ENCODE data around the gene SERPINA1. TPM values are rescaled to one million over a fixed set of nuclear protein-coding genes. Genes with fewer than 3 reads are reported as not detected.

Gene SERPINA1
- total and polyA plus RNA-seq, 2 of the 13 experiments (the other 11 are each of a cell fraction or from before 2014, with no cell fraction given) = 3,266 to 11,015 TPM

GRCh38 chr14:94395888-94396574 lies 7.6 kb upstream of the SERPINA1 start (continued):
- peak; percentile 90 for TF ChIP-seq POGK (CRISPR knock-in tag; conservative IDR thresholded peaks at IDR 0.05)
- no peak for TF ChIP-seq ATF7 (IDR thresholded peaks at IDR 0.05)
- 0 out of 2 replicates have a peak, but pooled peaks have one; percentile 58 for TF ChIP-seq ATF7 (CRISPR knock-in tag; IDR thresholded peaks at IDR 0.05)
- TF ChIP-seq ZNF160 (CRISPR knock-in tag; IDR thresholded peaks at IDR 0.05) = 0 out of 2 replicates have a peak, but pooled peaks have one; percentile 13
- peak; percentile 96 to 99 for TF ChIP-seq EP300 (IDR thresholded peaks at IDR 0.05; ENCODE audit: low read depth in 2 of 2, low read length in 2 of 2)
- TF ChIP-seq EP300 (CRISPR knock-in tag; IDR thresholded peaks at IDR 0.05; ENCODE audit: borderline replicate concordance) = peak; percentile 96
- TF ChIP-seq NR3C1 (CRISPR knock-in tag; IDR thresholded peaks at IDR 0.05) = no peak
- TF ChIP-seq ZNF276 (CRISPR knock-in tag; IDR thresholded peaks at IDR 0.05; ENCODE audit: low read depth) = 0 out of 2 replicates have a peak, but pooled peaks have one; percentile 26
- TF ChIP-seq KAT8 (CRISPR knock-in tag; IDR thresholded peaks at IDR 0.05) = peak; percentile 51; the same call in 1 of the 2 replicates
- peak; percentile 90 for TF ChIP-seq KDM6A (CRISPR knock-in tag; IDR thresholded peaks at IDR 0.05; ENCODE audit: low read depth)
- TF ChIP-seq BHLHE40 (IDR thresholded peaks at IDR 0.05; ENCODE audit: low read length) = no peak
- TF ChIP-seq CTCF (CRISPR knock-in tag; IDR thresholded peaks at IDR 0.05) = no peak
- TF ChIP-seq ZBTB46 (CRISPR knock-in tag; IDR thresholded peaks at IDR 0.05; ENCODE audit: borderline replicate concordance) = no peak
- no peak for TF ChIP-seq RARG (CRISPR knock-in tag; IDR thresholded peaks at IDR 0.05; ENCODE audit: low read depth)
- no peak for TF ChIP-seq PAX8 (CRISPR knock-in tag; IDR thresholded peaks at IDR 0.05; ENCODE audit: borderline replicate concordance)
- peak; percentile 88; the same call in 1 of the 2 replicates for TF ChIP-seq KDM3A (CRISPR knock-in tag; IDR thresholded peaks at IDR 0.05; ENCODE audit: low read depth)
- no peak for TF ChIP-seq NONO (IDR thresholded peaks at IDR 0.05)
- peak; percentile 78; the same call in 1 of the 2 replicates for TF ChIP-seq NONO (CRISPR knock-in tag; conservative IDR thresholded peaks at IDR 0.05)
- TF ChIP-seq GATAD1 (CRISPR knock-in tag; IDR thresholded peaks at IDR 0.05) = peak; percentile 58; the same call in 1 of the 2 replicates
- TF ChIP-seq ASH2L (IDR thresholded peaks at IDR 0.05; ENCODE audit: insufficient read length, low read depth, low read length) = peak; percentile 75
- TF ChIP-seq RAD51 (IDR thresholded peaks at IDR 0.05; ENCODE audit: borderline replicate concordance) = no peak
- peak; percentile 72 for TF ChIP-seq MAX (IDR thresholded peaks at IDR 0.05)
- TF ChIP-seq ZBTB7B (CRISPR knock-in tag; IDR thresholded peaks at IDR 0.05) = peak; percentile 96
- no peak for TF ChIP-seq CCAR2 (optimal IDR thresholded peaks at IDR 0.05; ENCODE audit: low read depth, low read length)
